ENCODE measurements around the gene LRMDA.

LRMDA gene

DNA sequence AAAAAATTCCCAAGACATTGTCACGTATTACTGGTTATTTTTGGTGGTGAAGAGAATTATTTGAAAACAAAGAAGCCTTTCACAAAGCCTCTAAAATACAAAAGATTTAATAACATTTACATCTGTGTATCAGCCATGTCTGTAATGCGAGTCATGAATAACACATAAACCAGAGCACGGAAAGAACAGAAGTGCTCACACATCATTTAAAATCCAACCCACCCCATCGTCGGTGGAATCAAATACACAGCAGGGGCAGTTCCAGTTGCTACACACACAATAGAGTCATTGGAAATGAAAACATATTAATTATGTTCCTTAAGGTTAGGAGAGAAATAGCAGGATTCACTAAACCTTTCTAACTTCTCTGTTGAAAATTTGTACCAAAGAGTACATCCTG is 1108.9 kb downstream of the LRMDA start:
- TF ChIP-seq, protein P1, sequence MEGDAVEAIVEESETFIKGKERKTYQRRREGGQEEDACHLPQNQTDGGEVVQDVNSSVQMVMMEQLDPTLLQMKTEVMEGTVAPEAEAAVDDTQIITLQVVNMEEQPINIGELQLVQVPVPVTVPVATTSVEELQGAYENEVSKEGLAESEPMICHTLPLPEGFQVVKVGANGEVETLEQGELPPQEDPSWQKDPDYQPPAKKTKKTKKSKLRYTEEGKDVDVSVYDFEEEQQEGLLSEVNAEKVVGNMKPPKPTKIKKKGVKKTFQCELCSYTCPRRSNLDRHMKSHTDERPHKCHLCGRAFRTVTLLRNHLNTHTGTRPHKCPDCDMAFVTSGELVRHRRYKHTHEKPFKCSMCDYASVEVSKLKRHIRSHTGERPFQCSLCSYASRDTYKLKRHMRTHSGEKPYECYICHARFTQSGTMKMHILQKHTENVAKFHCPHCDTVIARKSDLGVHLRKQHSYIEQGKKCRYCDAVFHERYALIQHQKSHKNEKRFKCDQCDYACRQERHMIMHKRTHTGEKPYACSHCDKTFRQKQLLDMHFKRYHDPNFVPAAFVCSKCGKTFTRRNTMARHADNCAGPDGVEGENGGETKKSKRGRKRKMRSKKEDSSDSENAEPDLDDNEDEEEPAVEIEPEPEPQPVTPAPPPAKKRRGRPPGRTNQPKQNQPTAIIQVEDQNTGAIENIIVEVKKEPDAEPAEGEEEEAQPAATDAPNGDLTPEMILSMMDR (IDR thresholded peaks at IDR 0.05; ENCODE audit: low read depth, low read length), result no peak

DNA sequence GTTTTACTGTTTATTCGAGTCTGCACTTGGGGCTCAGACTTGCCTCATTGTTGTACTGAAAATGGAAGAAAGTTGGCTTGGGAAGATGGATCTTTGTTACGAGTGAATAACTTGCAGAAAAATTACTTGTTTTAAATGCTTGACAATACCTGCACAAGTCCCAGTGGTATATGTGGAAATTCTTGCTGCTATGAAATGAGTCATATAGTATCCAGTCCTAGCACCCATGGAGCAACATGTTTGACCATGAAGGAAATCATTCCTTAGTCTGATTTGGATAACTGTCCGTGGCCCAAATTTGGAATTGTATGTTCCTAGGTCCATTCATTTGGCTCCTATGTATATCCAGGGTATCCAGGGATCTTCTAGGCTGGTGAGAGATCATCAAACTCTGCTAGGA is 1109.4 kb downstream of the LRMDA start:
- TF ChIP-seq, protein P1 (IDR thresholded peaks at IDR 0.05; ENCODE audit: low read depth, low read length), result no peak
- no peak for DNase-seq (ENCODE audit: extremely low read depth, low read depth)

More for the DNA sequence above, 1108.9 kb downstream of the LRMDA start:
- no peak for DNase-seq (ENCODE audit: extremely low read depth, low read depth)

DNA sequence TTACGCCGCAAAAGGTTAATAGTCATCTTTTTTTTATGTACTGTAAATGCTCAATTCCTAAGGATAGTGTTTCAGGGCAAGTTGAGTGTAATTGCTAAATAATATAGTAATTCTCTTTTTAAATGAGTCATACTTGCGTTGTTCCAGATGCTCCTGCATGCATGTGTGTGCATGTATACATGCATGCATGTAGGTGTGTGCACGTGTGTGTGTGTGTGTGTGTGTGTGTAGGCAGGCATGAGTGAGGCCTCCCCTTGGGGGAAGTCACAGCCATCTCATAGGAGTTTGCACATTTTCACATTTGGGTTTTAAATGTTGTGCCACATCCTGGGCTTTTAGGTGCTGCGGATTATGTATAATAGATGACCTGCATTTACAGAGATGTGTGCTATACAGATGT is 1110.4 kb downstream of the LRMDA start:
- DNase-seq (ENCODE audit: extremely low read depth, low read depth), result no peak
- TF ChIP-seq, protein P1 (IDR thresholded peaks at IDR 0.05; ENCODE audit: low read depth, low read length), result no peak

DNA sequence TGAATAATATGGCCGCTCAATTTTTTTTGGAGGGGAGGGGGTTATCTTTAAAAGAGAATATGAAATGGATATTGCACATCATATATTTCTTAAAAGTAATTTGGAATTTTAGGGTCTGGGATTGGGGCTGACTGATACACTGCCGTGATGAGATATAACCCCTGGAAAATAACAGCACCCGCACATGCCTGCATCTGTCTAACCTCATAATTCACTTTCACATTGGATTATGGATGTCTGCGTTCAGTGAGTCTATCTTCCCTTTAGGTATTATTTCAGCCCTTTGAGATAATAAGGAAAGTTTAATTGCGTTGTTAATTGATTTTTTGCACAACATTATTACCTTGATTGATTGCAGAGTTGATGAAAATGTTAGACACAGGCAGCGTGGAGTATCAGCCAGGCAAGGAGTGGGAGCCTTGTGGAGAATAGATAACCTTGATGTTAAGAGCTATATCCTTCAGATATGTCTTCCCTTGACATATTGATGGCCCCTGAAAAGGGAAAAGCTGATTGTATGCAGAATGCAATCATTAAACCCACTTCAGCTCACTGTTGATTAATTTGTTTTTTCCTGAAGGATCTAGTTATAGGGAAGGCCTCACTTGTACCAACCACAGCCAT is 1111.0 kb downstream of the LRMDA start:
- DNase-seq (ENCODE audit: extremely low read depth, low read depth), result no peak
- TF ChIP-seq, protein P1 (IDR thresholded peaks at IDR 0.05; ENCODE audit: low read depth, low read length), result no peak

DNA sequence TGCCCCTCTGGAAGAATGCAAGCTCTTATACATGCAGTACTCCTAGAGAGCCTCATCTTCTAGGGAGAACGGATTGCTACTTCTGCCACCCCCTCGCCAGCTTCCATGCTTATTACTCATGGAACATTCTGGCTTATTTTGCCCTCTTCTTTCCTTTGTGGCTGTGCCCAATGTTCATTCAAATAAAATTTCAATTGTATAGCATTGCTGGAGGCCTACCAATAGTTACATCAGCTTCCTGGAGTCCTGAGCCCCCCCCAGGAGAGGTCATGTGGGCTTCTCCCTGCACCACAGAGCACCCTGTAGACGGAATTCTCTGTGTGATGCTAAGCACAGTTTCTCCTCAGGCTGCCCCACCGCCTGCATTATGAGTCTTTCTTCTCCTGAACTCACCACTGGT is 1112.2 kb downstream of the LRMDA start:
- DNase-seq (ENCODE audit: extremely low read depth, low read depth), result no peak
- TF ChIP-seq, protein P1 (IDR thresholded peaks at IDR 0.05; ENCODE audit: low read depth, low read length), result no peak

DNA sequence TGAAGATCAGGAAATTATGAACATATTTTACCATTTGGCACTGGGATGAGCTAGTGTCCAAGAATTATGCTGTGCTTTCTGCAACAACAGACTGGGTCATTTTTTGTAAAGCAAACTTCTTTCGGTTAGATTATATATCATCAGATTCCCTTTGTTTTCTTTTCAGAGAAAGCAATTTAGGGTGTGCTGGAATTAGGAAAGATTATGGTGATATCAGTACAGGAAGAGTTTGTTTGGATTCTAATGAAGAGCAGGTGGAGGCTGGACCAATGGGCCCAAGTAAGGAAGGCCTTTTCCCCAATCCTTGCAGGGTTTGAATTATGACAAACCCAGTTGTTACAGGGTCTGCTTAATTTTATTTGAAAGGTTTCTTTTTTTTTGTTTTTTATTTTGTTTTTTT is 1113.4 kb downstream of the LRMDA start:
- no peak for DNase-seq (ENCODE audit: extremely low read depth, low read depth)
- TF ChIP-seq, protein P1 (IDR thresholded peaks at IDR 0.05; ENCODE audit: low read depth, low read length), result no peak

DNA sequence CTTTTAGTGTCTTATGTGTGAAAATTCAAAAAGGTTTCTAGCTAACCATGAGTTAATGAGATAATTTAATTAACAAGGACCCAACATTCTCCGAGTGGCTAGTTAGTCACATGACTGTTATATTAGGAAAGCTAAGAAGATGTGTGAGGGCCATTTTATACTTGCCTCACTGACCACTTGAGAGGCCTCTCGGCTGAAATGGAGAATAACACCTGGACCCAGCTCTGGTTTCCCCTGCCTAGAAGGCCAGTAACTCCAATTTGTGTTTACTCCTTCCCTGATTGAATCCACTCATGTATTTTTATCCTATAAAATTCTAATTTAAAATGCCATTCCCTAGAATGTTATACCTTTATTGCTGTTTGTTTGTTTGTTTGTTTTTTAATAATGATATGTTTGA is 1115.0 kb downstream of the LRMDA start:
- TF ChIP-seq, protein P1 (IDR thresholded peaks at IDR 0.05; ENCODE audit: low read depth, low read length), result no peak
- no peak for DNase-seq (ENCODE audit: extremely low read depth, low read depth)

All from AG09319 (cell line).